IPS-20b (cell line): ENCODE data around the gene PDE3B.
"Not testable (repeated sequence)": the region's sequence is repeated elsewhere in the genome, so short reads cannot be mapped to it uniquely, and the experiment has no call there.

Experiments used
- H3K27ac ChIP-seq: one replicate; pipeline ENCODE4 v1.5.1; 2013; ENCODE audit warnings: low read length
- H3K27me3 ChIP-seq: 2 replicates; pipeline ENCODE4 v1.6.1; 2013; ENCODE audit warnings: mild to moderate bottlenecking, low read length, inconsistent platforms; ENCODE audit not compliant: insufficient read depth
- H3K36me3 ChIP-seq: 2 replicates; pipeline ENCODE4 v1.6.1; 2013; ENCODE audit warnings: low read depth, mild to moderate bottlenecking, inconsistent platforms, low read length, moderate library complexity; ENCODE audit not compliant: insufficient read depth
- H3K4me1 ChIP-seq: 2 replicates; pipeline ENCODE4 v1.6.1; 2013; ENCODE audit warnings: mild to moderate bottlenecking, control low read depth, inconsistent platforms, low read length, moderate library complexity; ENCODE audit not compliant: insufficient read depth
- H3K4me3 ChIP-seq: 2 replicates; pipeline ENCODE4 v1.5.1; 2013; ENCODE audit warnings: mild to moderate bottlenecking, low read length, inconsistent platforms
- H3K9ac ChIP-seq: 2 replicates; pipeline ENCODE4 v1.6.1; 2013; ENCODE audit warnings: low read depth, mild to moderate bottlenecking, inconsistent platforms, low read length, moderate library complexity
- H3K9me3 ChIP-seq: 2 replicates; pipeline ENCODE4 v1.6.1; 2013; ENCODE audit warnings: mild to moderate bottlenecking, low read depth, low read length, inconsistent platforms; ENCODE audit not compliant: insufficient read depth

PDE3B gene

DNA sequence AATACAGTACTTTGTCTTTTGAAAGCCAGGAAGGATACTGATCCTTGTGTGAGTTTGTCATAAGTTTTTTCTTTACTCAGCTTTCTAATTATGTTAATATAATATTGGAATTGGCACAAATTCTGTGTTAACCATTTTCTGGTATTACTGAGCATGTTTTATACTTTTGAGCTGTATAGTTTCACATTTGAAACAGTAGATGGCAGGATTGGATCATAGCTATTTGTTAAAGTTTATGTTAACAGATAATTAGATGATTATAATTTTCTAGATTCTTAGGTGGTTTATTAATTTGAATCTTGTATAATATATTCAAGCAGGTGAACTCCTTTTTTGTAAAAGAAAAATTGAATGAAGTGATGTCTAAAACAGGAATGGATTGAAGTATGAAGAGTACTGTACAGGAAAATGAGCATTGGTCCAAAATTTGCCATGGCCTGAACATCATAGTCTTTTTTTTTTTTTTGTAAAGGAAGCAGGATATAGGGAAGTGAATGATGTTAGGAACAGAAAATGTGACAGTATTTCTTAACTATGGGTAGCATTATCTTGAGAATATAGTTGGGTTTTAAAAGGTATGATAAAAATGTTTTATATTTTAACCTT, 146.4 kb downstream of the PDE3B start:
- no peak overlapping the region for H3K9ac ChIP-seq
- H3K9me3 ChIP-seq, result no peaks in the 10 kb centered on the region
- H3K27me3 ChIP-seq, result no peaks in the 10 kb centered on the region
- no peaks in the 10 kb centered on the region for H3K4me1 ChIP-seq
- no peaks in the 10 kb centered on the region for H3K36me3 ChIP-seq
- no peak overlapping the region for H3K27ac ChIP-seq
- no peak overlapping the region for H3K4me3 ChIP-seq

DNA sequence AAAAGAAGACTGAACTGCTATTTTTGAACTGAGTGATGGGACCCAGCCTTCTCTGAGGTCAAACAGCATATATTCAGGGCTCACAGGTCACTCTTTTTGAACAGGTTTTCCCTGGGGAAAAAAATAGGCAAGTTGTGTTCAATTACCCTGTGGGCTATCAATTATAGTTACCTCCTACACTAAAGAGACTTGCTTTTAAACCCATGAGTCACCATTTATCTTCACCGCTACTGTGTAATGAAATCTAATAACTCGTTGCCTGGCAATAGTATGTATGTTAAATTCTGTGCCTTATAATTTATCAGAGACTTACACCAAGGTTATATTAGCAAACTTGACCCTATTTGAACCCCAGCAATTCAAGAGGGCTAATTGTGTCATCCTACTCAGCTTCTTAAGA, 149.9 kb downstream of the PDE3B start:
- no peak overlapping the region for H3K9ac ChIP-seq
- H3K27ac ChIP-seq, result no peak overlapping the region
- H3K4me3 ChIP-seq, result no peak overlapping the region
- no peaks in the 10 kb centered on the region for H3K4me1 ChIP-seq
- H3K27me3 ChIP-seq, result no peaks in the 10 kb centered on the region
- no peaks in the 10 kb centered on the region for H3K9me3 ChIP-seq
- no peaks in the 10 kb centered on the region for H3K36me3 ChIP-seq

DNA sequence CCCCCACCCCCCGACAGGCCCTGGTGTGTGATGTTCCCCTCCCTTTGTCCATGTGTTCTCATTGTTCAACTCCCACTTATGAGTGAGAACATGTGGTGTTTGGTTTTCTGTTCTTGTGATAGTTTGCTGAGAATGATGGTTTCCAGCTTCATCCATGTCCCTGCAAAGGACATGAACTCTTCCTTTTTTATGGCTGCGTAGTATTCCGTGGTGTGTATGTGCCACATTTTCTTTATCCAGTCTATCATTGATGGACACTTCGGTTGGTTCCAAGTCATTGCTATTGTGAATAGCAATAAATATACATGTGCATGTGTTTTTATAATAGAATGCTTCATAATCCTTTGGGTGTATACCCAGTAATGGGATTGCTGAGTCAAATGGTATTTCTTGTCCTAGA, 152.4 kb downstream of the PDE3B start:
- not testable (repeated sequence) for H3K36me3 ChIP-seq, H3K4me1 ChIP-seq, H3K9me3 ChIP-seq, H3K4me3 ChIP-seq, H3K27me3 ChIP-seq, H3K27ac ChIP-seq, H3K9ac ChIP-seq

DNA sequence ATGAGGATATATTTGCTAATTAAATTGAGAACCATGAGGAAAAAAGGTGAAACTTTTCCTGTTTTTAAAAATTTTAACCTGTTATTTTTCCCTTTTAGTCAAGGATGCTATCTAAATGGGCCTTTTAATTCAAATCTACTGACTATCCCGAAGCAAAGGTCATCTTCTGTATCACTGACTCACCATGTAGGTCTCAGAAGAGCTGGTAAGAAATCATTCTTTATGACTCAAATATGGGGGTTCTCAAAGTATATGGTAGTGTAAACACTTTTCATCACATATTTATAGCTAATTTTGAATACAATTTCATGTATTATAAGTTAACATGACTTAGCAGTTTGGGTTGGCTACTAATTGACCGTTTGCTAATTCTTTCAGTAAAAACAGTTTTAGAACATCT, 160.2 kb downstream of the PDE3B start:
- no peak overlapping the region for H3K4me3 ChIP-seq
- H3K4me1 ChIP-seq, result no peaks in the 10 kb centered on the region
- H3K9me3 ChIP-seq, result no peaks in the 10 kb centered on the region
- no peak overlapping the region for H3K27ac ChIP-seq
- H3K9ac ChIP-seq, result no peak overlapping the region
- H3K27me3 ChIP-seq, result no peaks in the 10 kb centered on the region
- H3K36me3 ChIP-seq, result no peaks in the 10 kb centered on the region; the same call in 1 of the 2 replicates

DNA sequence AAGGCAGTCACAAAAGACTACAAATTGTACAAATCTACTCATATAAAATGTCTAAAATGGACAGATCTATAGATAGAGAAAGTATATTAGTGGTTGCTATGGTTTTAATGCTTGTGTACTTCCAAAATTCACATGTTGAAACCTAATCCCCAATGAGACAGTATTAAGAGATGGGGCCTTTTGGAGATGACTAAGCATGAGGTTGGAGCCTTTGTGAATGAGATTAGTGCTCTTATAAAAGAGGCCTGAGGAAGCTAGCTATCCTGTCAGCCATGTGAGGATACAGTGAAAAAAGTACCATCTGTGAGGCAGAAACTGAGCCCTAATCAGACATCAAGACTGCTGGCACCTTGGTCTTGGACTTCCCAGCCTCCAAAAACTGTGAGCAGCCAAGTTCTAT, 165.9 kb downstream of the PDE3B start:
- Histone ChIP-seq H3K27ac (no peak overlapping the region), H3K9me3 (no peaks in the 10 kb centered on the region; the same call in 1 of the 2 replicates), H3K4me1 (no peaks in the 10 kb centered on the region)

DNA sequence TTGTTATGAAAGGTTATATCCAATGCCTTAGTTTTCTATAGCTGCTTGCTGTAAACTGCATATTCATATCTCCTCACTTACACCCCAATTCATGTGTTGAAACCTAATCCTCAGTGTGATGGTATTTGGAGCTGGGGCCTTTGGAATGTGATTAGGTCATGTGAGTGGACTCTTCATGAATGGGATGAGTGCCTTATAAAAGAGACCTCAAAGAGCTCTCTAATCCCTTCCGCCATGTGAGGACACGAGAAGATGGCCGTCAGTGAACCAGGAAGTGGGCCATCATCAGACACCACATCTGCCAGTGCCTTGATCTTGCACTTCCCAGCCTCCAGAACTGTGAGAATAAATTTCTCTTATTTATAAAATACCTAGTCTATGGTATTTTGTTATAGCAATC, 169.2 kb downstream of the PDE3B start:
- H3K27me3 ChIP-seq, result no peaks in the 10 kb centered on the region
- no peak overlapping the region for H3K9ac ChIP-seq
- H3K9me3 ChIP-seq, result no peaks in the 10 kb centered on the region; the same call in 1 of the 2 replicates
- no peaks in the 10 kb centered on the region for H3K36me3 ChIP-seq
- H3K27ac ChIP-seq, result no peak overlapping the region
- no peaks in the 10 kb centered on the region for H3K4me1 ChIP-seq
- H3K4me3 ChIP-seq, result no peak overlapping the region

More for the DNA sequence above, 165.9 kb downstream of the PDE3B start:
- no peak overlapping the region for H3K4me3 ChIP-seq
- H3K27me3 ChIP-seq, result no peaks in the 10 kb centered on the region
- no peaks in the 10 kb centered on the region; the same call in 1 of the 2 replicates for H3K36me3 ChIP-seq
- no peak overlapping the region for H3K9ac ChIP-seq

DNA sequence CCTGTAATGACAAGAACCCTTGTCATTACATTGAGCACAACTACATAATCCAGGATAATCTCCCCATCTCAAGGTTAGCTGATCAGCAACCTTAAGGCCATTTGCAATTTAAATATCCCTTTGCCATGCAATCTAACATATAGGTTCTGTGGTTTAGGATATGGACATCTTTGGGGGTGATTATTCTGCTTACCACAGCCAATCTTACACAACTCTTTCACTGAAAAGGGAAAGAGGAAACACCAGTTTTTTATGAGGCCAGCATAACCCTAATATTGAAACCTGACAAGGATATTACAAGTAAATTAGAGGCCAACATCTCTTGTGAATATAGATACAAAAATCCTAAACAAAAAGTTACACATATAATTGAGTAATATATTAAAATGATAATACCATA, 169.9 kb downstream of the PDE3B start:
- Histone ChIP-seq H3K9ac (no peak overlapping the region), H3K9me3 (no peaks in the 10 kb centered on the region; the same call in 1 of the 2 replicates), H3K27me3 (no peaks in the 10 kb centered on the region), H3K36me3 (no peaks in the 10 kb centered on the region), H3K4me3 (no peak overlapping the region), H3K27ac (no peak overlapping the region), H3K4me1 (no peaks in the 10 kb centered on the region)

DNA sequence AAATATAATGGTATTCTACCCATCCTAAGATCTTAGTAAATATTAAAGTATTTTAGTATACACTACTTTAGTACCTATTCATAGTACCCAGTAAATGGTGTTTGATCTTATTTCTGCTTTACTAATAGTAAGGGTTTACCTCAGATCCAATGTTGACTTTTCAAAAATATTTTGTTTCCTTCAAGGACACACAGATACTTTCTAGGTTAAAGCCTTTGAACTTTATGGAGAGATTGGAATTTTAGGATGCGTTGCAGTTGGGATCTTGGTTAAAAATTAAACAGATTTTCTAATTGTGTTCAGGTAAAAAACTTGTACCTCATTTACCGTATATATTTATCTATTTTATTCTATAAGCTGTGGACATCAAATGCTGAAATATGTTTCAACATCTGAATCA, 175.2 kb downstream of the PDE3B start:
- no peaks in the 10 kb centered on the region for H3K9me3 ChIP-seq
- H3K36me3 ChIP-seq, result peaks cover 4% of the 10 kb centered on the region; the same call in 1 of the 2 replicates
- no peak overlapping the region for H3K27ac ChIP-seq
- no peak overlapping the region for H3K9ac ChIP-seq
- no peaks in the 10 kb centered on the region for H3K4me1 ChIP-seq
- H3K27me3 ChIP-seq, result no peaks in the 10 kb centered on the region
- H3K4me3 ChIP-seq, result no peak overlapping the region

DNA sequence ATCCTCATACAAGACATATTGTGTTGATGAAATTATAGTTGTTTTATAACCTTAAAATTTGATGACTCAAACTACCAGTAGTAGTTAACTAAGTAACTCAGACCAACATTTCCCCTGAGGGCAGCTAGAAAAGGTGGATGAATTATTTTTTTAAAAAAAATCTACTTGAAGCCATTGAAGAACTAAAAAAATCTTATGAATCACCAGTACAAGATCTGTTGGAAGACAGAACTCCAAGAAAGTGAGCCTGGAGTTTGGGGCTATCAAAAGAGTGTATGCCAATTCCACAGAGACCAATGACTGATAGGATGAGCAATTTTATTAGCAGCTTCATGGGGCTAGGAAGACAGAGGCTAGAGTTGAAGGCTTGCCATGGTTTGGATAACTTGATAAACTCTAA, 176.0 kb downstream of the PDE3B start:
- H3K27me3 ChIP-seq, result no peaks in the 10 kb centered on the region
- H3K4me1 ChIP-seq, result no peaks in the 10 kb centered on the region
- H3K36me3 ChIP-seq, result peaks cover 4% of the 10 kb centered on the region; the same call in 1 of the 2 replicates
- H3K27ac ChIP-seq, result no peak overlapping the region
- no peak overlapping the region for H3K9ac ChIP-seq
- no peak overlapping the region for H3K4me3 ChIP-seq
- H3K9me3 ChIP-seq, result no peaks in the 10 kb centered on the region

DNA sequence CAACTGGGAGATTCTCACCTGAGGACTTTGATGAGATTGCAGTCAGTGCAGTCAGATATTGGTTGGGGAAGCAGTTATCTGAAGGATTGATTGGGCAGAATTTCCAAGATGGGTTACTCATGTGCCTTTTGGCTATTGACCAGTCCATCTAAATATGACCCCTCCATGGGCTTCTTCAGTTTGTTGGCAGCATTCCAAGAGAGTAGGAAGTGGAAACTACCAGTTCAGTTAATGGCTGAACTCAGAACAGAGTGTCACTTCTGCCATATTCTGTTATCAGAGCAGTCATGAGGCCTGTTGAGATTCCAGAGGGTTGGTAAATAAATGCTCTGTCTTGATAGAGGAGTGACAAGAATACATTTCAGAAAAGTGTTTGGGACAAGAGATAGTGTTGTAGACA, 177.4 kb downstream of the PDE3B start:
- no peaks in the 10 kb centered on the region for H3K4me1 ChIP-seq
- no peak overlapping the region for H3K9ac ChIP-seq
- H3K4me3 ChIP-seq, result no peak overlapping the region
- H3K9me3 ChIP-seq, result peaks cover 11% of the 10 kb centered on the region; the same call in 1 of the 2 replicates
- H3K27me3 ChIP-seq, result no peaks in the 10 kb centered on the region
- peaks cover 4% of the 10 kb centered on the region; the same call in 1 of the 2 replicates for H3K36me3 ChIP-seq
- no peak overlapping the region for H3K27ac ChIP-seq

DNA sequence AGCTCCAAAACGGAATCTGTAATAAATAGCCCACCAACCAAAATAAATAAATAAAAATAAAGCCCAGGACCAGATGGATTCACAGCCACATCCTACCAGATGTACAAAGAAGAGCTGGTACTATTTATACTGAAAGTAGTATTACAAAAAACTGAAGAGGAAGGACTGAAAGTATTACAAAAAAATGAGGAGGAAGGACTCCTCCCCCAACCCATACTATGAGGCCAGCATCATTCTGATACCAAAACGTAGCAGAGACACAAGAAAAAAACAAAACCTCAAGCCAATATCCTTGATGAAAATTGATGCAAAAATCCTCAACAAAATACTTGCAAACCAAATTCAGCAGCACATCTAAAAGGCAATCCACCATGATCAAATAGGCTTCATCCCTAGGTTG, 183.0 kb downstream of the PDE3B start:
- Histone ChIP-seq H3K9ac (no peak overlapping the region), H3K4me1 (no peaks in the 10 kb centered on the region), H3K9me3 (peaks cover 16% of the 10 kb centered on the region), H3K36me3 (peaks cover 4% of the 10 kb centered on the region; the same call in 1 of the 2 replicates), H3K4me3 (no peak overlapping the region), H3K27me3 (no peaks in the 10 kb centered on the region), H3K27ac (no peak overlapping the region)

DNA sequence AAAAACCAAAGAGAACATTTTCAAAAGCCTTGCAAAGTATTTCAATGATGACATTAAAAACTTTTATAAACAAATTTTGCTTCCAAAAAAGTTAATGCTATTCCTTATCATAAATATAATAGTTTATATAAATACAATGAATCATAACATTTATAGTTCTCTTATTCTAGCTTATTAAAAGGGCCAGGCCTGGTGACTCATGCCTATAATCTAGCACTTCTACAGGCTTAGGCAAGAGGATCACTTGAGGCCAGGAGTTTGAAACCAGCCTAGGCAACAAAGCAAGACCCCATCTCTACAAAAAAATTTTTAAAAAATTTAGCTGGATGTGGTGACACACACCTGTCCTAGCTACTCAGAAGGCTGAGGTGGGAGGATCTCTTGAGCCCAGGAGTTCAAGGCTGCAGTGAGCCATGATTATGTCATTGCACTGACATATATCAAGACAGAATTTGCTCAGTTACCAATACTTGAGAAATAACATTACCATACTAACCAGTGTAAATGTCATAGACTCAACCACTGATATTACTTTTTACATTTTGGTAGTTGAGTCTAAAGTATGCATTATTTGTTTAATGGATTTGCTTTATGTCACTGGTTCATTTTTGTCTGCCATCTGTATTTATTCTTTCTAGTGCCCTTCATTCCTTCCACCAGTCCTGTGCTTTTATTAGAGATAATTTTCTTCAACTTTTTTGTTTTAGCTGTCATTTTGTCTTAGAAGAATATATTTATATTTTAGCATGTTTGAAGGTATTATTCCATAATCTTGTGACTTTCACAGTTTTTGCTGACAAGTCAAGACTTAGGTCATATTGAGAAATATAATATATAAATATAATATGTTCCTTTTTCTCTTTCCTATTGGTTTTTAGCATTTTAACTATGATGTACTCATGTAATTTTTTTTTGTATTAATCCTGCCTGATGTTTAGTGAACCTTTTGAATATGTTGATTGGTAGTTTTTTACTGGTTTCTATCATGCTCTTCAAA, 192.2 kb downstream of the PDE3B start:
- no peak overlapping the region for H3K27ac ChIP-seq
- H3K36me3 ChIP-seq, result no peaks in the 10 kb centered on the region
- no peaks in the 10 kb centered on the region for H3K27me3 ChIP-seq
- no peaks in the 10 kb centered on the region for H3K4me1 ChIP-seq
- H3K9me3 ChIP-seq, result no peaks in the 10 kb centered on the region
- no peak overlapping the region for H3K9ac ChIP-seq
- H3K4me3 ChIP-seq, result no peak overlapping the region
